DOHH2 (cell line): ENCODE data around the gene FOXA3.

Experiments used
- CTCF ChIP-seq: fragments of 200-600 bp; sonication (generic); IDR thresholded peaks from one replicate; pipeline ENCODE4 v1.5.1; 2014; ENCODE audit warnings: antibody characterized with exemption, mild to moderate bottlenecking, low read depth, low read length; ENCODE audit not compliant: poor library complexity, severe bottlenecking
- EZH2phosphoT487 ChIP-seq: fragments of 200-600 bp; sonication (generic); IDR thresholded peaks from 2 replicates; pipeline ENCODE4 v1.6.1; 2017; ENCODE audit warnings: borderline replicate concordance, mild to moderate bottlenecking, antibody characterized with exemption, low read length, moderate library complexity, mixed read lengths

- TF ChIP-seq CTCF (no peak), EZH2phosphoT487 (no peak)
These were observed 8.2 kb downstream of the FOXA3 start for GRCh38 chr19:45872095-45872919.
